H1 (cell line): ENCODE results near the gene PIK3C2G. TPM values are rescaled to one million over a fixed set of nuclear protein-coding genes. Genes with fewer than 3 reads are reported as not detected.

Source experiments
- polyA plus RNA-seq, 7 experiments: library from polyadenylated mRNA; depleted of rRNA in 3 of 7; stranded (reverse) in 5 of 7; unstranded in 2 of 7; fragments of >200 nt in 5 of 7; fragments of 200-250 nt in 2 of 7; gene quantifications; 1 replicate in 5 of 7; 2 replicates in 1 of 7; 4 replicates in 1 of 7; pipeline versions ENCODE4 v1.2.1 to v1.2.3, GENCODE V29; 2011 to 2013; ENCODE audit warnings: missing spikeins in 2 of 7, mixed read lengths in 2 of 7
- total RNA-seq: library from RNA; stranded (reverse); fragmentation: NEBNext Ultra II Directional; extraction: Animal tissue kit (Norgen Biotek cat#: 25700); gene quantifications from 2 replicates; pipeline ENCODE4 v1.2.1, GENCODE V29; 2021
- TF ChIP-seq, protein P1 (sequence below): fragments of 300-600 bp; sonication (generic); IDR thresholded peaks from 2 replicates; pipeline ENCODE4 v1.7.1; 2012; ENCODE audit warnings: low read length, moderate library complexity, mild to moderate bottlenecking, inconsistent platforms; ENCODE audit not compliant: insufficient replicate concordance
- TF ChIP-seq, protein P2 (sequence below): IDR thresholded peaks from 2 replicates; pipeline ENCODE4 v1.6.1; 2012; ENCODE audit warnings: inconsistent platforms

The PIK3C2G gene
- total and polyA plus RNA-seq, 2 of the 8 experiments (the other 6 are each of a cell fraction or from before 2014, with no cell fraction given): not detected

DNA sequence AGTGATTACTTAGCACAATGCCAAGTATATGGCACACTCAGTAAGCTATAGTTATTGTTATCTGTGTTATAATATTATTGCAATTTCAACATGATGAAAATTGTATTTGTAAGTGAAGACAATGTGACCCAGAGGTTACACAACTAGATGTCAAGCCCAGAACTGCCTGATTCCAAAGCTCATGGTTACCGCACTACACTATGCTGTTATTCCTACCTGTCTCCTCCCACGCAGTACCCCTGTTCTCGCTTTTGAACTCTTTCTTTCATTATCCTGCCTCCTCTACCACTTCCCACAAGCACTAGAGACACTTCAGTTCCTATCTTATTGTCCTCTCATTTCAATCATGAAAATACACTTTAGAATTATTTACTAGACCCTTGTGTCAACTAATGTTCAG lies 383.2 kb downstream of the PIK3C2G start (continued):
- TF ChIP-seq, protein P1, sequence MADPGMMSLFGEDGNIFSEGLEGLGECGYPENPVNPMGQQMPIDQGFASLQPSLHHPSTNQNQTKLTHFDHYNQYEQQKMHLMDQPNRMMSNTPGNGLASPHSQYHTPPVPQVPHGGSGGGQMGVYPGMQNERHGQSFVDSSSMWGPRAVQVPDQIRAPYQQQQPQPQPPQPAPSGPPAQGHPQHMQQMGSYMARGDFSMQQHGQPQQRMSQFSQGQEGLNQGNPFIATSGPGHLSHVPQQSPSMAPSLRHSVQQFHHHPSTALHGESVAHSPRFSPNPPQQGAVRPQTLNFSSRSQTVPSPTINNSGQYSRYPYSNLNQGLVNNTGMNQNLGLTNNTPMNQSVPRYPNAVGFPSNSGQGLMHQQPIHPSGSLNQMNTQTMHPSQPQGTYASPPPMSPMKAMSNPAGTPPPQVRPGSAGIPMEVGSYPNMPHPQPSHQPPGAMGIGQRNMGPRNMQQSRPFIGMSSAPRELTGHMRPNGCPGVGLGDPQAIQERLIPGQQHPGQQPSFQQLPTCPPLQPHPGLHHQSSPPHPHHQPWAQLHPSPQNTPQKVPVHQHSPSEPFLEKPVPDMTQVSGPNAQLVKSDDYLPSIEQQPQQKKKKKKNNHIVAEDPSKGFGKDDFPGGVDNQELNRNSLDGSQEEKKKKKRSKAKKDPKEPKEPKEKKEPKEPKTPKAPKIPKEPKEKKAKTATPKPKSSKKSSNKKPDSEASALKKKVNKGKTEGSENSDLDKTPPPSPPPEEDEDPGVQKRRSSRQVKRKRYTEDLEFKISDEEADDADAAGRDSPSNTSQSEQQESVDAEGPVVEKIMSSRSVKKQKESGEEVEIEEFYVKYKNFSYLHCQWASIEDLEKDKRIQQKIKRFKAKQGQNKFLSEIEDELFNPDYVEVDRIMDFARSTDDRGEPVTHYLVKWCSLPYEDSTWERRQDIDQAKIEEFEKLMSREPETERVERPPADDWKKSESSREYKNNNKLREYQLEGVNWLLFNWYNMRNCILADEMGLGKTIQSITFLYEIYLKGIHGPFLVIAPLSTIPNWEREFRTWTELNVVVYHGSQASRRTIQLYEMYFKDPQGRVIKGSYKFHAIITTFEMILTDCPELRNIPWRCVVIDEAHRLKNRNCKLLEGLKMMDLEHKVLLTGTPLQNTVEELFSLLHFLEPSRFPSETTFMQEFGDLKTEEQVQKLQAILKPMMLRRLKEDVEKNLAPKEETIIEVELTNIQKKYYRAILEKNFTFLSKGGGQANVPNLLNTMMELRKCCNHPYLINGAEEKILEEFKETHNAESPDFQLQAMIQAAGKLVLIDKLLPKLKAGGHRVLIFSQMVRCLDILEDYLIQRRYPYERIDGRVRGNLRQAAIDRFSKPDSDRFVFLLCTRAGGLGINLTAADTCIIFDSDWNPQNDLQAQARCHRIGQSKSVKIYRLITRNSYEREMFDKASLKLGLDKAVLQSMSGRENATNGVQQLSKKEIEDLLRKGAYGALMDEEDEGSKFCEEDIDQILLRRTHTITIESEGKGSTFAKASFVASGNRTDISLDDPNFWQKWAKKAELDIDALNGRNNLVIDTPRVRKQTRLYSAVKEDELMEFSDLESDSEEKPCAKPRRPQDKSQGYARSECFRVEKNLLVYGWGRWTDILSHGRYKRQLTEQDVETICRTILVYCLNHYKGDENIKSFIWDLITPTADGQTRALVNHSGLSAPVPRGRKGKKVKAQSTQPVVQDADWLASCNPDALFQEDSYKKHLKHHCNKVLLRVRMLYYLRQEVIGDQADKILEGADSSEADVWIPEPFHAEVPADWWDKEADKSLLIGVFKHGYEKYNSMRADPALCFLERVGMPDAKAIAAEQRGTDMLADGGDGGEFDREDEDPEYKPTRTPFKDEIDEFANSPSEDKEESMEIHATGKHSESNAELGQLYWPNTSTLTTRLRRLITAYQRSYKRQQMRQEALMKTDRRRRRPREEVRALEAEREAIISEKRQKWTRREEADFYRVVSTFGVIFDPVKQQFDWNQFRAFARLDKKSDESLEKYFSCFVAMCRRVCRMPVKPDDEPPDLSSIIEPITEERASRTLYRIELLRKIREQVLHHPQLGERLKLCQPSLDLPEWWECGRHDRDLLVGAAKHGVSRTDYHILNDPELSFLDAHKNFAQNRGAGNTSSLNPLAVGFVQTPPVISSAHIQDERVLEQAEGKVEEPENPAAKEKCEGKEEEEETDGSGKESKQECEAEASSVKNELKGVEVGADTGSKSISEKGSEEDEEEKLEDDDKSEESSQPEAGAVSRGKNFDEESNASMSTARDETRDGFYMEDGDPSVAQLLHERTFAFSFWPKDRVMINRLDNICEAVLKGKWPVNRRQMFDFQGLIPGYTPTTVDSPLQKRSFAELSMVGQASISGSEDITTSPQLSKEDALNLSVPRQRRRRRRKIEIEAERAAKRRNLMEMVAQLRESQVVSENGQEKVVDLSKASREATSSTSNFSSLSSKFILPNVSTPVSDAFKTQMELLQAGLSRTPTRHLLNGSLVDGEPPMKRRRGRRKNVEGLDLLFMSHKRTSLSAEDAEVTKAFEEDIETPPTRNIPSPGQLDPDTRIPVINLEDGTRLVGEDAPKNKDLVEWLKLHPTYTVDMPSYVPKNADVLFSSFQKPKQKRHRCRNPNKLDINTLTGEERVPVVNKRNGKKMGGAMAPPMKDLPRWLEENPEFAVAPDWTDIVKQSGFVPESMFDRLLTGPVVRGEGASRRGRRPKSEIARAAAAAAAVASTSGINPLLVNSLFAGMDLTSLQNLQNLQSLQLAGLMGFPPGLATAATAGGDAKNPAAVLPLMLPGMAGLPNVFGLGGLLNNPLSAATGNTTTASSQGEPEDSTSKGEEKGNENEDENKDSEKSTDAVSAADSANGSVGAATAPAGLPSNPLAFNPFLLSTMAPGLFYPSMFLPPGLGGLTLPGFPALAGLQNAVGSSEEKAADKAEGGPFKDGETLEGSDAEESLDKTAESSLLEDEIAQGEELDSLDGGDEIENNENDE: no peak
- TF ChIP-seq, protein P2, sequence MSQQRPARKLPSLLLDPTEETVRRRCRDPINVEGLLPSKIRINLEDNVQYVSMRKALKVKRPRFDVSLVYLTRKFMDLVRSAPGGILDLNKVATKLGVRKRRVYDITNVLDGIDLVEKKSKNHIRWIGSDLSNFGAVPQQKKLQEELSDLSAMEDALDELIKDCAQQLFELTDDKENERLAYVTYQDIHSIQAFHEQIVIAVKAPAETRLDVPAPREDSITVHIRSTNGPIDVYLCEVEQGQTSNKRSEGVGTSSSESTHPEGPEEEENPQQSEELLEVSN: no peak
